Measurements from ENCODE around the gene ZG16. TPM values are rescaled to one million over a fixed set of nuclear protein-coding genes. Genes with fewer than 3 reads are reported as not detected.

The ZG16 gene, protein sequence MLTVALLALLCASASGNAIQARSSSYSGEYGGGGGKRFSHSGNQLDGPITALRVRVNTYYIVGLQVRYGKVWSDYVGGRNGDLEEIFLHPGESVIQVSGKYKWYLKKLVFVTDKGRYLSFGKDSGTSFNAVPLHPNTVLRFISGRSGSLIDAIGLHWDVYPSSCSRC
- total RNA-seq (ENCODE audit: low replicate concordance) = not detected in 2 replicates

DNA sequence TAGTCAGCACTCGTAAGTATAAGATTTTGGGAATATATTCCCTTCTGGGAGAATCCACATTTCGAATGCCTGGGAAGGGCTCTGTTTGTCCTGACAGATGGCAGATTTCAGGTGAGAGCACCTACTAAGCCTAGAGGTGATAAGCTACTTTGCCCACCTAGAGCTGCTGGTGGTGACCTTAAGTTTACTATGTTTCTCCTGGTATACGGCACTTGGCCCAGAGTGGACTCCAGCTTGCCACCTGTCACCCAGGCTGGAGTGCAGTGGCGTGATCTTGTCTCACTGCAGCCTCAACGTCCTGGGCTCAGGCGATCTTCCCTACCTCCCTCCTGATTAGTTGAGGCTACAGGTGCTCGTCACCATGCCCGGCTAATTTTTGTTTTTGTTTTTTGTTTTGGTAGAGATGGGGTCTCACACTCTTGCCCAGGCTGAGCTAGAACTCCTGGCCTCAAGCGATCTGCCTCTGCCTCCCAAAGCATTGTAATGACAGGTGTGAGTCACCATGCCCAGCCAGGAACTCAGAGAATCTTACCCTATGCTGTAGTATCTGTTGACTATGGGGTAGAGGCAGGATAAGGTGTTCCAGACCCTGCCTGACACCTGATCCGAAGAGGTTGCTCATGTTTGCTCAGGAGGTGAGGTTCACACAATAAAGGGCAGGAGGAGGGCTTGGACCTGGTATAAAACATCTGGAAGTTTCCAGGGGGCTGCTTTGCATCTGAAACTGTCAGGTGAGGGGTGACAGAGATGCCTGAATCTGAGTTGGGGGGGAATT lies at the start of gene ZG16:
TSS of gene ZG16 (plus strand) at position 681 of the 775 bp plus-strand sequence. CDS start 1,011 bp downstream, outside the sequence.

DNA sequence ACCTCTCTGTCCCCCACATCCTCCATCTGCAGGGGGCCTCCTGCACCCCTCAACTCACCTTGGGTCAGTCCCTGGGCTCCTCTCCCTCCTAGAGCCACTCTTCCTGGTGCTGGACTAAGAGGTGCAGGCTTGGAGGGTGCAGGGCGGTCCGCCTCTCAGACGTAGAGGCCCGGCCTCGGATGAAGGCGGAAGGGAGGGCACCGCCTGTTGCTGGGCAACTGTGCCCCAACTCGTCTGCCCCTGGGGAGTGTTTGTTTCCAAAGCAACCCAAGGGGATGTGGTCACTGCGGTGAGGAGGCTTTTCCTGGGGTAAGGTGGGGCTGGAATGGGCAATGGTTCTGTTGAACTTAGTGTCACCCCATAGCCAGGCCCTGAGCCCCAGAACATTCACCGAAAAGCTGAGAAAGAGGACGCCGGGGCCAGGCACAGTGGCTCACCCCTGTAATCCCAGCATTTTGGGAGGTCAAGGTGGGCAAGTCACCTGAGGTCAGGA lies 32.2 kb upstream of the ZG16 start, which contains the start of gene C16orf54:
TSS of gene C16orf54 (minus strand) at position 138 of the 493 bp plus-strand sequence. CDS start 1,039 bp downstream, outside the sequence.

DNA sequence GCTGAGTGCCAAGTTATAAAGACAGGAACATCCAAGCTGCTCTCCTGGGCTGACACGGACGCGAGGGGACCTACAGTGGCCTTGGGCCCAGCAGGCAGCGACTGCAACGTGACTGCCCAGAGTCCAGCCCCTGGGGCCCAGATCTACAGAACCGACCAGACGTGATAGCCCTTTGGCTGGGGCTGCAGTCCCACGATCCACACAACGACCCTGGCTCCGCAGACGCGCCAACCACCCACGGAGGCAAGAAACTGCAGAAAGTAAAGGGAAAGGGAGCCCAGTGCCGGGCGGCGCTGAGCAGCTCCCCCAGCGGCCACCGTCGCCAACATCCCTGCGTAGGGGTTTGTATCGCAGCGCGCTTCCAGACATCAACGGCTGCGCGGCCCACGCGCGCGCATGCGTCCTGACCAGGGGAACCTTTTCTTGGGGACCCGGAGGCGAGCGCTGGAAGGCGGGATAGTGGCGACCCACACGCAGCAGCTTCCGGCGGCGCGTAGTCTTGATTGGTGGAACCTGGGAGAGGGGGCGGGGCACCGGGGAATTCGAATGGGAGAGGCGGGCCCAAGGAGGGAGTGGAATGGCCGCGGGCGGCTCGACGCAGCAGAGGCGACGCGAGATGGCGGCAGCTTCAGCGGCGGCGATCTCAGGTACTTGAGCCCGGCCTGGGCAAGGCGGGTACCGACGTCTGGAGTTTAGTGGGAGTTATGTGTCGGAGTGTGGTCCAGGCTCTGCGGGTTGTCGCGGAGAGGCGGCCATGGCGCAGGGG lies 12.3 kb downstream of the ZG16 start, which contains the start of gene KIF22:
TSS of gene KIF22 (plus strand) at position 569 of the 766 bp plus-strand sequence. CDS start at position 578, 9 bp downstream.

DNA sequence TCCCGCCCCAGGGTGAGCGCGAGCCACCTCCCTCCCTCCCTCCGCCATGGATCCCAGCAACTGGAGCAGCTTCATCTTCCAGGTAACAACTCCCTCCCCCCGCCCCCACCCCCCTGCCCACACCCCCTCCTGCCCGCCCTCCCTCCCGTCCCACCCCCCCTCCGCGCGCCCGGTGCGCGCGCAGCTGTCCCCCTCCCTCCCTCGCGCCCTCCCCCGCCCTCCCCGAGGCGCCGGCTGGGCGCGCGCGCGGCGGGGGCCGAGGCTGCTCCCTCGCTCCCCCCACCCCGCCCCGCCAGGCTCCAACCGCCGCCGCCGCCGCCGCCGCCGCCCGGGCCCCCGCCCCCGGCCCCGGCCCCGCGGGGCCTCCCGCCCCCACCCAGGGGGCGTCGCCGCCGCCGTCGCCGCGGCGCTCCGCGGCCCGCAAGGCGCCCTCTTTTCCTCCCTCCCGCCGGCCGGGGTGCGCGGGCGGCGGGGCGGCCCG lies 28.1 kb downstream of the ZG16 start, which contains the start of gene MAZ:
TSS of gene MAZ (plus strand) at position 431 of the 481 bp plus-strand sequence. CDS start 173 bp downstream, outside the sequence.

DNA sequence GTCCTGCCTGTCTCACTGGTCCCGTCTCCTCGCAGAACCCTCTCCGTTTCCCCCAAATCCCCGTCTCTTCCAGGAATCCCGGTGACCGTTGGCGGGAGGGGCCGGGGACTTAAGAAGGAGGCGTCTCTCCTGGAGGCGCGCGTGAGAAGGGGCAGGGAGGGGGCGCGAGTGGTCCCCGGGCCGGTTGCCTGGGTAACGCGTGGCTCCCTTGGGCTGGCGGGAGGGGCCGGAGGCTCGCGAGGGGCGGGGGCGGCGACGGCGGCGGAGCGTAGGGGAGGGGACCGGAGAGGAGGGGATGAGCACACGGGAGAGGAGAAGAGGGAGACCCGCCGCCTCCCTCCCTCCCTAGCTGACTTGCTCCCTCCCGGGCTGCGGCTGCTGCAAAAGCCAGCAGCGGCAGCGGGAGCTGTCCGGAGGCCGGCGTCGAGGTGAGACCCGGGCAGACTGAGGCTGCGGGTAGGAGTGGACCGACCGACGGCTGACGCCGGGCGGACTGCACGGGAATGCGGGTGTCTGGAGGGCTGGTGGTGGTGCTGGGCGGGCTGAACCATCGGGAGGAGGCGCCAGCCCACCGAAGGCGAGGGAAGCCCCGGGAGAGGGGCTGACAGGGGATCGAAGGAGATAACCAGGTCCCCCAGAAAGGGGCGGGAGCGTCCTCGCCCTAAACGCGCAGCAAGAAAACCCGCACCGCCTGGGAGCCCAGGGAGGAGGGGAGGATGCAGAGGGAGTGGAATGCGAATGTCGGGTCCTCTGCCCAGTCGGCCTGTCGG lies 34.0 kb downstream of the ZG16 start, which contains the start of gene PRRT2:
TSS of gene PRRT2 (plus strand) at position 298 of the 770 bp plus-strand sequence. CDS start 862 bp downstream, outside the sequence.

DNA sequence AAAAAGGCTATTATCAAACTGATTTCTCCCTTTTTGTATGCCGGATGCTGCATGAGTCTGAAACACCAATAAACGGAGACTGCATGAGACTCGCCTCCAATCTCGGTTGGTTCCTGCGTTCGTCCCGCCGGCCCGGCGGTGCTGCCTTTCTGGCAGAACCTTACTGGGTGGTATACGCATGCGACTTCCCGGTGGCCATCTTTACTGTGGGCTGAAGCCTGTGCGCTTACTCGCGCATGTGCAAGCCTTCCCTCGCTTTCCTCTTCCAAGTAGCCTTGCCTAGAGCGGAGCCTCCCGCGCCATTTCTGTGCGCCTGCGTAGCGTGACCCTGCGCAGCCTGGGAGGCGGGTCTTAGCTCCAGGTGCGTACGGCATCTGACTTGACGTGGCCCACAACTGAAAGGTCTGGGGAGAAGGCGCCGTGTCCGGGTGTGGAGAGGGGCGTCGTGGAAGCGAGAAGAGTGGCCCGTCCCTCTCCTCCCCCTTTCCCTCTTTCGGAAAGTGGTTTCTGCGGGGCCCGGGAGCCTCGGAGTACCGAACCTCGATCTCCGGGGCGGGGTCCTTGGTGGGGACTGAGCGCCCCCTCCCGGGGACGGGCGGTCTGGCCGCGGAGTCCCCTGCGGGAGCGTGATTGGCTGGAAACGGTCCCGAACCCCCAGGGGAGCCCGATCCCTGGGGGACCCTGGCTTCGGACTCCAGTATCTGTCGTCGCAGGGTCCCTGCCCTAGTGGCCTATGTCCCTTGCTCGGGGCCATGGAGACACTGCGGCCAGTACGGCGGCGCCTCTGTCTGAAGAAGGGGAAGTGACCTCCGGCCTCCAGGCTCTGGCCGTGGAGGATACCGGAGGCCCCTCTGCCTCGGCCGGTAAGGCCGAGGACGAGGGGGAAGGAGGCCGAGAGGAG lies 38.0 kb downstream of the ZG16 start, which contains the start of gene PAGR1:
TSS of gene PAGR1 (plus strand) at position 360 of the 901 bp plus-strand sequence. CDS start at position 734, 374 bp downstream.

DNA sequence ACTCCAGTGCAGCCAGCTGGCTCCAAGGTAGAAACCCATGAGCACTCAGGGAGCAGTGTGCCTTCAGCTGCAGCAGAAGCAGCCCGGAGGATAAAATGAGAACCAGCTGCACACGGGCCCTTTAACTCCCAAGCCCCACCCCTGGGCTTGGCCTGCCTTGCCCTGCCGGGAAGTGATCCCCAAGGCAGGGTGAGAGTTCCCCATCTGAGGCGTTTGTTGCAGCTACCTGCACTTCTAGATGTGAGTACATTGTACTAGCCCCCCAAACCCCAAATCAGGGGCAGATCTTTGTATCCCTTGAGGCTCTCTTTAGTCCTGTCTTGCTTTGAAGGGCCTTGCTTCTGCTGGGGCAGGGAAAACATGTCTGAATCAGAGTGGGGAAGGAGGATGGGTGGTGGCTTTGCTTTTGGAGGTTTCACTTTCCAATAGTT lies 42.2 kb downstream of the ZG16 start, which contains the start of gene MVP:
TSS of gene MVP (plus strand) at position 192 of the 431 bp plus-strand sequence. CDS start 10,088 bp downstream, outside the sequence.

Other genes with a start within 250 kb of the ZG16 start
- gene SPN, start 115.0 kb upstream of the ZG16 start, total RNA-seq (ENCODE audit: low replicate concordance) = under 0.01 TPM in 1 of 2 replicates, not detected in the other
- 5.3 and 14.7 TPM in 2 replicates for gene QPRT, start 99.1 kb upstream of the ZG16 start, total RNA-seq (ENCODE audit: low replicate concordance)
- not detected in 2 replicates for gene C16orf54, start 32.3 kb upstream of the ZG16 start, total RNA-seq (ENCODE audit: low replicate concordance)
- gene KIF22, start 12.5 kb downstream of the ZG16 start, total RNA-seq (ENCODE audit: low replicate concordance) = 8.4 and 20.4 TPM in 2 replicates
- 166 and 189 TPM in 2 replicates for gene MAZ, start 28.3 kb downstream of the ZG16 start, total RNA-seq (ENCODE audit: low replicate concordance)
- 0.38 and 1.6 TPM in 2 replicates for gene PRRT2, start 33.9 kb downstream of the ZG16 start, total RNA-seq (ENCODE audit: low replicate concordance)
- gene PAGR1, start 37.9 kb downstream of the ZG16 start, total RNA-seq (ENCODE audit: low replicate concordance) = 4.4 and 16.9 TPM in 2 replicates
- 281 and 542 TPM in 2 replicates for gene MVP, start 42.2 kb downstream of the ZG16 start, total RNA-seq (ENCODE audit: low replicate concordance)
- gene CDIPT, start 85.0 kb downstream of the ZG16 start, total RNA-seq (ENCODE audit: low replicate concordance) = 65.0 and 80.7 TPM in 2 replicates
- gene SEZ6L2, start 121.3 kb downstream of the ZG16 start, total RNA-seq (ENCODE audit: low replicate concordance) = 2.3 and 6.6 TPM in 2 replicates
- gene ASPHD1, start 122.2 kb downstream of the ZG16 start, total RNA-seq (ENCODE audit: low replicate concordance) = 3.4 and 13.5 TPM in 2 replicates
- gene KCTD13, start 148.0 kb downstream of the ZG16 start, total RNA-seq (ENCODE audit: low replicate concordance) = 4.9 and 5.7 TPM in 2 replicates
- 47.5 and 77.3 TPM in 2 replicates for gene TMEM219, start 183.8 kb downstream of the ZG16 start, total RNA-seq (ENCODE audit: low replicate concordance)
- 36.0 and 45.1 TPM in 2 replicates for gene TAOK2, start 195.6 kb downstream of the ZG16 start, total RNA-seq (ENCODE audit: low replicate concordance)
- gene HIRIP3, start 217.4 kb downstream of the ZG16 start, total RNA-seq (ENCODE audit: low replicate concordance) = 5.9 and 6.8 TPM in 2 replicates
- gene INO80E, start 218.0 kb downstream of the ZG16 start, total RNA-seq (ENCODE audit: low replicate concordance) = 11.5 and 13.8 TPM in 2 replicates
- gene DOC2A, start 232.8 kb downstream of the ZG16 start, total RNA-seq (ENCODE audit: low replicate concordance) = 0.08 and 0.23 TPM in 2 replicates
- gene C16orf92, start 244.9 kb downstream of the ZG16 start, total RNA-seq (ENCODE audit: low replicate concordance) = not detected in 2 replicates